Fibroblast of the aortic adventitia (primary cell): Measurements from ENCODE around the gene PPP1R13B. TPM values are rescaled to one million over a fixed set of nuclear protein-coding genes. Genes with fewer than 3 reads are reported as not detected.

Experiments
- DNase-seq: peaks from one replicate; pipeline ENCODE4 v3.0.0-alpha.2; 2010; ENCODE audit warnings: low read depth
- H3K4me3 ChIP-seq: 2 replicates; pipeline ENCODE4 v1.5.1; 2011; ENCODE audit warnings: low read depth, mild to moderate bottlenecking, control low read depth, low read length, moderate library complexity
- total RNA-seq: library from RNA; depleted of rRNA; stranded (reverse); fragments of >200 nt; gene quantifications from 2 replicates; pipeline ENCODE4 v1.2.3, GENCODE V29; 2012; ENCODE audit warnings: low replicate concordance
- TF ChIP-seq, protein P1 (sequence below): IDR thresholded peaks from 2 replicates; pipeline ENCODE4 v1.5.1; 2011; ENCODE audit warnings: mild to moderate bottlenecking, low read length, control low read depth, inconsistent platforms; ENCODE audit not compliant: insufficient read depth

Gene PPP1R13B
- total RNA-seq, 1 donor, result 1.2 TPM

DNA sequence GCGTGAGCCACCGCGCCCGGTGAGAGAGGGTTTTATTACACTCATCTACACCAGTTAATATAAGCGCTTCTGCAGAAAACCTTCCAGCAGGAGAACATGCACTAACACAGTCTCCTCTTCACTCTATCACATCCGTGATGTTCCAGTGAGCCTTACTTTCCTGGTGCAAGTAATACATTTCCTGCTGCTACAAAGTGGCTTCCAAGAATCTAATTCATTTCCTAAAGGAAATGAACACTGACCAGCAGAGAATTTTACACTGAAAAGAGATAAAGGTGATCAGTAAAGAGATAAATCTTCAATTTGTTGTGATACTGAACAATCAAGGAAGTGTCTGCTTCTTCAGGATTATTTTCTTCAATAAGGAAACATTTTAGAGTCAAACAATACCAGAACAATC is 92.3 kb downstream of the PPP1R13B start:
- TF ChIP-seq, protein P1, sequence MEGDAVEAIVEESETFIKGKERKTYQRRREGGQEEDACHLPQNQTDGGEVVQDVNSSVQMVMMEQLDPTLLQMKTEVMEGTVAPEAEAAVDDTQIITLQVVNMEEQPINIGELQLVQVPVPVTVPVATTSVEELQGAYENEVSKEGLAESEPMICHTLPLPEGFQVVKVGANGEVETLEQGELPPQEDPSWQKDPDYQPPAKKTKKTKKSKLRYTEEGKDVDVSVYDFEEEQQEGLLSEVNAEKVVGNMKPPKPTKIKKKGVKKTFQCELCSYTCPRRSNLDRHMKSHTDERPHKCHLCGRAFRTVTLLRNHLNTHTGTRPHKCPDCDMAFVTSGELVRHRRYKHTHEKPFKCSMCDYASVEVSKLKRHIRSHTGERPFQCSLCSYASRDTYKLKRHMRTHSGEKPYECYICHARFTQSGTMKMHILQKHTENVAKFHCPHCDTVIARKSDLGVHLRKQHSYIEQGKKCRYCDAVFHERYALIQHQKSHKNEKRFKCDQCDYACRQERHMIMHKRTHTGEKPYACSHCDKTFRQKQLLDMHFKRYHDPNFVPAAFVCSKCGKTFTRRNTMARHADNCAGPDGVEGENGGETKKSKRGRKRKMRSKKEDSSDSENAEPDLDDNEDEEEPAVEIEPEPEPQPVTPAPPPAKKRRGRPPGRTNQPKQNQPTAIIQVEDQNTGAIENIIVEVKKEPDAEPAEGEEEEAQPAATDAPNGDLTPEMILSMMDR, result no peak
- no peak overlapping the region for H3K4me3 ChIP-seq
- no peak for DNase-seq

GRCh38 chr14:103753774-103754173 is 93.6 kb downstream of the PPP1R13B start:
- H3K4me3 ChIP-seq, result no peak overlapping the region
- DNase-seq, result no peak
- TF ChIP-seq, protein P1, result no peak

GRCh38 chr14:103749860-103750259 is 97.5 kb downstream of the PPP1R13B start:
- TF ChIP-seq, protein P1, result no peak
- no peak for DNase-seq
- H3K4me3 ChIP-seq, result no peak overlapping the region

DNA sequence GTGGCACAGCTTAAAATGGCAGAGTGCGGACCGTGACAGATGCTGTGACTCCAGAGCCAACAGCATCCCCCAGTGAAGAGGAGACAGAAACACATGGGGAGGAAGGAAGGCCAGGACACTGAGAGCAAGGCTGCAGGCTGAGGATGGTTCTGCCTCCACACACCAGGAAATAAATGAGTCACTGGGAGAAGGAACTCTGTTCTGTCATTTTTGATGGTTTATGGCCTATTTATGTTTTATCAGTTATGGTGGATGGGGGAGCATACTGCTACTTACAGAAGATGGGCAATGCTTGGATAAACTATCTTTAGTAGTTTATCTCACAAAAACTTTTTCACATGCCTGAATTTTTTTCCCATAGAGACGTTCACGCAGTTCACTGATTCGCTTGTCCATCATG is 97.9 kb downstream of the PPP1R13B start:
- TF ChIP-seq, protein P1, result no peak
- no peak overlapping the region for H3K4me3 ChIP-seq
- DNase-seq, result no peak

DNA sequence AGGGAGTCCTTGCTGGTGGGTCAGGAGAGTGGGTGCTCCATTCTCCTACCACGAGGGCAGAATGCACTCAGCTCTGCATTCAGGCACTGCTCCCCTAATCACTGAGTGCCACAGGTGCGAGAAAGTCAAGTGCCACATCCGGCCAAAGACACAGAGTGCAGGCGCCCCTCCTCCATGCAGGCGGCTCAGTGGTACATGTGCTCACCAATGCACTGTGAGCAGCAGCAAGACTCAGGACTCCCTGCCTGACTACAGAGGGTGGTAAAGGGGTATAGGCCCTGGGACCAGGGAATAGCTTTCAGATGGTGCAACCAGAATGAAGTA is 98.9 kb downstream of the PPP1R13B start:
- no peak for DNase-seq
- no peak overlapping the region for H3K4me3 ChIP-seq
- TF ChIP-seq, protein P1, result no peak

GRCh38 chr14:103746701-103747100 is 100.7 kb downstream of the PPP1R13B start:
- TF ChIP-seq, protein P1, result no peak
- H3K4me3 ChIP-seq, result no peak overlapping the region
- peak; percentile 42 for DNase-seq

DNA sequence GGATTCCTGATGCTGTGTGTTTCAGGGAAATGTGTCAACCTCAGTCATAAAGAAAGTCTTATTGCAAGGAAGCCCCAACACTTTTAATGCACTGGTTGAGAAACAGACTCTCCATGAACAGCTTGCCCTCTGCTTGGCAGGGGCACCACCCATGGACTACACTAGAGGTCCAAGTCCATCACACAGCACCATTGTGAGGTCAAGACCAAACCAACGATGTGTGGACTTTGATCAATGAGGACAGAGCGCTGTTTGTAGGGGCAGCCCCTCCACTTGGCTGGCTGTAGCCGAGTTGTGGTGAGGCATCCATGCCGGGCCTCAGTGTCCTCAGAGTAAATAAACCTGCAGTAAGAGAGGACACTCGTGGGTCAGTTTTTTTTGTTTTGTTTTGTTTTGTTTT is 102.0 kb downstream of the PPP1R13B start:
- no peak overlapping the region for H3K4me3 ChIP-seq
- TF ChIP-seq, protein P1, result no peak
- DNase-seq, result no peak
